HuH-7.5 (cell line): ENCODE data around the gene S100A13.
"Not testable (repeated sequence)": the region's sequence is repeated elsewhere in the genome, so short reads cannot be mapped to it uniquely, and the experiment has no call there.

ENCODE experiments used
- DNase-seq: peaks from one replicate; pipeline ENCODE4 v3.0.0; 2011; ENCODE audit warnings: low spot score

The S100A13 gene

GRCh38 chr1:153626904-153627714, at the start of gene S100A13:
Gene S100A13, minus strand, starts transcription at chr1:153627505. Its CDS starts 1,033 bp downstream, at chr1:153626472.
- peak; percentile 90 for DNase-seq

- no peak for DNase-seq
Measured at GRCh38 chr1:153673511-153673910, 46.2 kb upstream of the S100A13 start.

DNA sequence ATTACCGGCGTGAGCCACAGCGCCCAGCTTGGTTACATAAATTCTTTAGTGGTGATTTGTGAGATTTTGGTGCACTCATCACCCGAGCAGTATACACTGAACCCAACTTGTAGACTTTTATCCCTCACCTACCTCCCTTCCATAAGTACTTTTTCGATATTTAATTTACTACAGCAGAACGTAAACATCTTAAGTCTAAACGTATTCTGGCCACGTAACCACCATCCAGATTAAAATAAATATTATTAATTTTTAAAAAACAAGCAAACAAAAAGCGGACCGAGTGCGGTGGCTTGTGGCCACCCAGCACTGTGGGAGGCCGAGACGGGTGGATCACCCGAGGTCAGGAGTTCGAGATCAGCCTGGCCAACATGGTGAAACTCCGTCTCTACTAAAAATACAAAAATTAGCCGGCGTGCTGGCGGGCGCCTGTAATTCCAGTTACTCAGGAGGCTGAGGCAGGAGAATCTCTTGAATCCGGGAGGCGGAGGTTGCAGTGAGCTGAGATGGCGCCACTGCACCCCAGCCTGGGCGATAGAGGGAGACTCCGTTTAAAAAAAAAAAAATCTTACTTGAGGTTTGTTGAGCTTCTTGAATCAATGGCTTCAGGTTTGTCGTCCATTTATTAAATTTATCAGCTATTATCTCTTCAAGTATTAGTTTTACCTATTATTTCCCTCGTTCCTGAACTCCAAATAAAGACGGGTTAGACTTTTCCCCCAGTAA, 44.5 kb upstream of the S100A13 start:
- DNase-seq: not testable (repeated sequence)

- DNase-seq: peak; percentile 98
Measured at GRCh38 chr1:153670859-153671627, 43.7 kb upstream of the S100A13 start, which contains the start of gene ILF2. Gene ILF2, minus strand, starts transcription at chr1:153670993. Its CDS starts 71 bp downstream, at chr1:153670922.

DNA sequence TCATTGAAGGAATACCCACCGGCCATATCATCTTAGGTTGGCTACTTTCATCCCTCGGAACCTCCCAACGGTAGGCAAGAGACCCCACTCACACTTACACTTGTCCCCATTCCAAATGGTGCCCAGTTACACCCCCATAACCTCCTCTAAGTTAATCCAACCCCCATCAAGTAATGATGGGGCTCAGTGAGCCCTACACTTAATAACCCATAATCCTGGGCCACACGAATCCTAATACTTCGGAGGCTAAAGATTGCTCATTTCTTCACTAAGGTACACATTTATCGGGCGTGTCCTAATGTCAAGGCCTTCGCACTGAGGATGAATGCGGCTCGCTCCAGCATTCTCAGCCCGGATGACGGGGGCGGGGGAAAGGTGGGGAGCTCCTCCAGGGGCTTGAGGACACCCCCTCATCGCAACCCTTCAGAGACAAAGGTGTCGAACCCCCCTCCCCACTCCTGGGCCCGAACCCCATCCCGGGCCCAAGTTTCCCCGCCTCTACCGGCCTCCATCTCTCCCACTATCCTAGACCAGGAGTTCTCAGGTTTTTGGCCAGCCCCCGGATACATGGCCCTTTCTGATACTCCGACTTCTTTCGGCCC, 43.1 kb upstream of the S100A13 start:
- no peak for DNase-seq

- DNase-seq: no peak
Measured at GRCh38 chr1:153669606-153670005, 42.3 kb upstream of the S100A13 start.

- not testable (repeated sequence) for DNase-seq
Measured at GRCh38 chr1:153668672-153669071, 41.4 kb upstream of the S100A13 start.

- no peak for DNase-seq
Measured at GRCh38 chr1:153667439-153667838, 40.1 kb upstream of the S100A13 start.

DNA sequence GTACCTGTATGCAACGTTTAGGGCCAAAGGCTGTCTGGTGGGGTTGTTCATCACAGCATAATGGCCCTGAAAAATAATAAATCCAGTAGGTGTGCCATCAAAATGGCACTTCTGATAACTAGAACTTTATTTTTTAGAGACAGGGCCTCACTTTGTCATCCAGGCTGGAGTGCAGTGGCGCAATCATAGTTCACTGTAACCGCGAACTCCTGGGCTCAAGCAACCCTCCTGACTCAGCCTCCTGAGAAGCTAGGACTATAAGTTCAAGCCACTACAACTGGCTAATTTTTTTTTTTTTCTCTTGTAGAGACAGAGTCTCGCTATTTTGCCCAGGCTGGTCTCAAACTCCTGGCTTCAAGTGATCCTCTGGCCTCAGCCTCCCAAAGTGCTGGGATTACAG, 35.9 kb upstream of the S100A13 start:
- no peak for DNase-seq

- no peak for DNase-seq
Measured at GRCh38 chr1:153662269-153662668, 35.0 kb upstream of the S100A13 start.

GRCh38 chr1:153661111-153661708, 33.9 kb upstream of the S100A13 start:
- no peak for DNase-seq

- no peak for DNase-seq
Measured at GRCh38 chr1:153659656-153660055, 32.4 kb upstream of the S100A13 start.

DNA sequence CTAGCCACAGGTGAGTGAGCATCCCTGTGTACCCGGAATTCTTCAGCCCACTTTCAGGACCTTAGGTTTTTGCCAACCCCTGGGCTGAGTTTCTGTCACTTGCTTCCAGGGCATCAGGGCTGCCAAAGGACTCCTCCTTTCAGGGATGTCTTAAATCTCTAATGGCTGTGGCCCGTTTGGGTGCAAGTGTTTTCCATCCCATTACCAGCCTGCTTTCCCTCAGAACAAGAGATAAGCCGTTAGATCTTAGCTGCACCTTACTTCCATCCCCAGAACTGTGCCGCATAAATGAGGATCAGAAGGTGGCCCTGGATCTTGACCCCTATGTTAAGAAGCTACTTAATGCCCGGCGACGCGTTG, 31.9 kb upstream of the S100A13 start:
- no peak for DNase-seq

- DNase-seq: peak; percentile 80
Measured at GRCh38 chr1:153658400-153659174, 31.3 kb upstream of the S100A13 start, which contains the start of gene SNAPIN. Gene SNAPIN, plus strand, starts transcription at chr1:153658703. Its CDS starts 41 bp downstream, at chr1:153658744.

- no peak for DNase-seq
Measured at GRCh38 chr1:153655333-153655732, 28.0 kb upstream of the S100A13 start.

DNA sequence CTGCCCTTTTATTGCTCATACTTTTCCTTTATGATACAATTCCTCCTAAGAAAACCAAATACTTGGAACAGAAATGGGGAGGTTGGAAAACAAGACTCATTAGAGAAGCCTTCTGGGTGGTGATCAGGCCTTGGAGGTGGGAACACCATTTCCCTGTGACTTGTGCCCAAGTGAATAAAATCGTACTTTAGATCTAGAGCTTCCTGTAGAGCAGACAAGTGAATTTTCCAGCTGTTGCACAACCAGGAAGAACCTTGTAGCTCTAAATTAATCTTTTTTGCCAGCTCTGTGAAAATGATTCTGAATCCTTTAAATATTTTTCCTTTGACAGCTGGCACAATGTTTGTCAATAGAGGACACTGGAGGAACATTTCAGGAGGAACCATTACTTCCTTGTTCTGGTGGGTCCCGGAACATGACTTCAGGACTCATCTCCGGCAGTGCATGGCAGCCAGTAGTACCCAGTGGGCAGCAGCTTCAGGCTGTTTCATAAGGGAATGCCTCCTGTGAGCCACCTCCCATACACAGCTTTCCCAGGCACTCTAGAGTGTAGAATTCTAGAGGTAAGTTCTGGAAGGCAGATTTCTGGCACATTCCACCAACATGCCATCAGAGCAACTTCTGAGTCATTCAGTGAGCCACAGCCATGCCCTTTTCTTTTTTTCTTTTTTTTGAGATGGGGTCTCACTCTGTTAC, 25.6 kb upstream of the S100A13 start:
- no peak for DNase-seq

GRCh38 chr1:153651771-153652170, 24.5 kb upstream of the S100A13 start:
- DNase-seq: no peak

DNA sequence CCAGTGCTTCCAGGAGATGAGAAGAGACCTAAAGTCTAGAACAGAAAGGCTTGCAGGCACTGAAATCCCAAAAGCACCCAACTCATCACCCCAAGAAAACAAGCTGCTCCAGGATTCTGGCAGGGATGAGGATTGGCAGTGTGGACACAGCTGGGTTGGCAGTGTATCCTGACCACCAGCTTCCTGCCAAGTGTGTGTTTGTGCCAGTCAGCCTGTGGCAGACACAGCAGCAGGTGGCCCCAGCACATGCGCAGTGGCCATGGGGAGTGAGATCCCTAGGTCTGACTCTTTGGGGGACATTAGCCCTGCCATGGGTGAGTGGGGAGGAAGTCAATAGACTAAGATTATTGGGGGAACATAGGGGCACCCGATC, 22.5 kb upstream of the S100A13 start:
- DNase-seq: no peak

DNA sequence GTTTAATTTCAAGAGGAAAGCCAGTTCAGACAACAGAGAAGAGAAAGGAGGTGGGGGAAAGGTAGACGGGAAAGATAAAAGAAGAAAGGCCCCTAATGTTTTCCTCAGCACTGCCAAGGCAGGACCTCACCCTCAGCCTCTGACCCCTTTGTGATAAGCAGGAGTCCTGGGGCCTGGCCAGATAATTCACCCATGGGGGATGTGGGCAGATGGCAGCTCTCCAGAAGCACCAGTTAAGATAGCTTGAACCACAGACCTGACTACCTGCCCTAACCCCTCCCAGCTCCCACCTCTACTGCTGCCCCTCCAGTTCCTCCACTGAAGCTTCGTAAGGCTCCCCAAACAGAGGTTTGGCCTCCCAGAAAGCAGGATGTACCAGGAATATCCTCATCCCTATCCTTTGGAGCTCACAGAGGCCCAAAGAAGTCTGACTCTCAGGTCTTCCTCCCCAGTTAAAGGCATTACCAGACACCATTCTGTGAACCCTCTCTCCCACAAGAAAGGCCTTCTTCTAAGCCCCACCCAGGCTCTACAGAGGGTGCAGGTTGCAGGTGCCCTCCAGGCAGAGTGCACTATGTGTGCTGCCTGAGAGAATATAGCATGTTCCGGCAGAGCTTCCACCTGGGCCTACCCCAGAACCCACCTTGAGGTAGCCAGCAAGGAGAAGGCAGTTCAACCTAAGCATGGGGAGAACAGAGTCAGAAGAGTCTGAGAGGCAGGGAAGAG, 22.0 kb upstream of the S100A13 start:
- DNase-seq: no peak
